ENCODE data around the gene TFAP2E. TPM values are rescaled to one million over a fixed set of nuclear protein-coding genes. Genes with fewer than 3 reads are reported as not detected.
A peak's percentile ranks its signal among the peaks of the same experiment; 100 is the strongest.

TFAP2E gene
- total and polyA plus RNA-seq, 7 donors: 0.27 to 1.2 (median 0.55) TPM; not detected in 2

- peaks cover 0 to 17% (median 16%) of the 10 kb centered on the region in 4 donors for H3K4me1 ChIP-seq
- peaks cover 0 to 7% (median 2%) of the 10 kb centered on the region in 3 donors for H3K27me3 ChIP-seq
- peaks cover 0 to 33% (median 7%) of the 10 kb centered on the region in 4 donors for H3K36me3 ChIP-seq
- DNase-seq: no peak
- intact Hi-C loops (cut with DNase I): loop anchor here (1.0 to 5.0 kb wide), 2 partner anchors 114 to 207 kb away; no protein-coding TSS in a partner anchor
- H3K27ac ChIP-seq: no peak overlapping the region
- 87 to 93% methylated on average over 28 of the region's 28 CpGs for WGBS, 2 donors
- TF ChIP-seq POLR2A (IDR thresholded peaks at IDR 0.05) (no peak), CTCF (IDR thresholded peaks at IDR 0.05) (peak in 1 of 4 experiments; percentile 33)
- H3K9me3 ChIP-seq: no peaks in the 10 kb centered on the region
- H3K4me3 ChIP-seq: no peak overlapping the region
Observed at GRCh38 chr1:35564884-35565741, 8.0 kb upstream of the TFAP2E start.

DNA sequence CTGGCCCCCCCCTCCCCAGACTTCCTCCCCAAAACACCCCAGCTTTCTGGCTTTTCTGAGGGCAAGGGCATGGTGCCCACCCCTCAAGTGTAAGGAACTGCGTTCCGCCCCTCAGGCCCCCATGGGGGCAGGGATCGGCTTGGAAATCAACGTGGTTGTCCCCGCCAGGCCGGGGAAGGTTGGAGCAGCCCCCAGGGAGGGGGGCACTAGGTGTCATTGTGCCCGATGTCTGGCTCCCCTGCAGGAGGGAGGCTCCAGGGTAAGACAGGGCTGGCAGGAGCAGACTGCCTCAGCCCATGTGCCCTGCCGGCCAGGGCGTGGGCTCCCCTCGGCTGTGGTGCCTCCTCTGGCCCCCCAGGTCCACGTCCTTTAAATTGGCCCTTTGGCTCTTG lies 7.4 kb upstream of the TFAP2E start:
- peaks cover 0 to 11% (median 10%) of the 10 kb centered on the region in 4 donors for H3K4me1 ChIP-seq
- peaks cover 0 to 33% (median 7%) of the 10 kb centered on the region in 4 donors for H3K36me3 ChIP-seq
- no peak overlapping the region for H3K4me3 ChIP-seq
- TF ChIP-seq POLR2AphosphoS5 (IDR thresholded peaks at IDR 0.05) (no peak), EP300 (IDR thresholded peaks at IDR 0.05) (no peak), POLR2A (IDR thresholded peaks at IDR 0.05) (no peak), CTCF (IDR thresholded peaks at IDR 0.05) (no peak)
- H3K27ac ChIP-seq: no peak overlapping the region
- no peak for DNase-seq
- WGBS, 2 donors: 94% methylated on average over 11 of the region's 11 CpGs
- peaks cover 0 to 13% (median 7%) of the 10 kb centered on the region in 3 donors for H3K27me3 ChIP-seq
- H3K9me3 ChIP-seq: no peaks in the 10 kb centered on the region
- intact Hi-C loops (cut with DNase I): no loop called here

GRCh38 chr1:35567947-35568558 lies 5.1 kb upstream of the TFAP2E start:
- Histone ChIP-seq H3K36me3 (peaks cover 0 to 17% (median 5%) of the 10 kb centered on the region in 4 donors), H3K4me3 (no peak overlapping the region), H3K9me3 (no peaks in the 10 kb centered on the region), H3K27me3 (peaks cover 11 to 36% (median 28%) of the 10 kb centered on the region in 3 donors), H3K27ac (no peak overlapping the region), H3K4me1 (peaks cover 0 to 4% (median 2%) of the 10 kb centered on the region in 4 donors)
- intact Hi-C loops (cut with DNase I): loop anchor here (2.0 kb wide), 1 partner anchor 151 kb away; the partner anchor contains the start of gene C1orf216
- TF ChIP-seq EP300 (IDR thresholded peaks at IDR 0.05) (no peak), POLR2A (IDR thresholded peaks at IDR 0.05) (no peak), POLR2AphosphoS5 (IDR thresholded peaks at IDR 0.05) (no peak), CTCF (IDR thresholded peaks at IDR 0.05) (no peak)
- no peak for DNase-seq
- 82 to 84% methylated on average over 9 of the region's 9 CpGs for WGBS, 2 donors

- H3K27me3 ChIP-seq: peaks cover 19 to 45% (median 38%) of the 10 kb centered on the region in 3 donors
- H3K27ac ChIP-seq: no peak overlapping the region
- peak; percentile 27 to 79 (median 72) for TF ChIP-seq CTCF (IDR thresholded peaks at IDR 0.05)
- TF ChIP-seq POLR2AphosphoS5 (IDR thresholded peaks at IDR 0.05): peak in 1 of 4 donors; percentile 8
- no peak for TF ChIP-seq POLR2A (IDR thresholded peaks at IDR 0.05)
- peaks cover 0 to 10% (median 4%) of the 10 kb centered on the region in 4 donors for H3K36me3 ChIP-seq
- intact Hi-C loops (cut with DNase I): loop anchor here (2.0 kb wide), 1 partner anchor 150 kb away; the partner anchor contains the start of gene C1orf216
- H3K4me3 ChIP-seq: no peak overlapping the region
- WGBS, 2 donors: 19 to 30% methylated on average over 4 of the region's 4 CpGs
- H3K9me3 ChIP-seq: no peaks in the 10 kb centered on the region
- peak; percentile 75 for DNase-seq
- H3K4me1 ChIP-seq: peaks cover 0 to 13% (median 11%) of the 10 kb centered on the region in 4 donors
Observed at GRCh38 chr1:35568975-35569395, 4.1 kb upstream of the TFAP2E start.

Data from sigmoid colon (tissue), 7 donors.